Esophagus mucosa (tissue), 1 donor: ENCODE results near the gene ACKR3. TPM values are rescaled to one million over a fixed set of nuclear protein-coding genes. Genes with fewer than 3 reads are reported as not detected.

Experiments
- ATAC-seq: fragments of 200-7000 bp; cut with Tn5 transposase; one replicate; pipeline ENCODE4 v1.9.1; 2020
- total RNA-seq: library from RNA; stranded (reverse); gene quantifications from one replicate; pipeline ENCODE4 v1.2.4, GENCODE V29; 2023
- donor health status: DM: yes; HTN: yes; CAD: no.

ACKR3 gene
- total RNA-seq, 1 donor from 2014 or later: 6.3 TPM

GRCh38 chr2:236612737-236613136 lies 43.1 kb downstream of the ACKR3 start:
- ATAC-seq: no peak

GRCh38 chr2:236613612-236614011 lies 44.0 kb downstream of the ACKR3 start:
- ATAC-seq: no peak

- no peak for ATAC-seq
These were observed 44.9 kb downstream of the ACKR3 start for GRCh38 chr2:236614551-236614950.

- no peak for ATAC-seq
These were observed 46.4 kb downstream of the ACKR3 start for GRCh38 chr2:236616031-236616430.

- no peak for ATAC-seq
These were observed 47.0 kb downstream of the ACKR3 start for GRCh38 chr2:236616624-236617023.

GRCh38 chr2:236617221-236617737 lies 47.7 kb downstream of the ACKR3 start:
- ATAC-seq: no peak

GRCh38 chr2:236617796-236618195 lies 48.2 kb downstream of the ACKR3 start:
- no peak for ATAC-seq

GRCh38 chr2:236618370-236618769 lies 48.7 kb downstream of the ACKR3 start:
- no peak for ATAC-seq

GRCh38 chr2:236619910-236620612 lies 50.4 kb downstream of the ACKR3 start:
- ATAC-seq: no peak

GRCh38 chr2:236621786-236622185 lies 52.2 kb downstream of the ACKR3 start:
- ATAC-seq: no peak

- ATAC-seq: peak; percentile 36
These were observed 52.6 kb downstream of the ACKR3 start for GRCh38 chr2:236622201-236622600.

- ATAC-seq: no peak
These were observed 53.0 kb downstream of the ACKR3 start for GRCh38 chr2:236622660-236623059.

GRCh38 chr2:236623816-236624215 lies 54.2 kb downstream of the ACKR3 start:
- no peak for ATAC-seq

GRCh38 chr2:236625156-236625690 lies 55.6 kb downstream of the ACKR3 start:
- no peak for ATAC-seq

- no peak for ATAC-seq
These were observed 56.9 kb downstream of the ACKR3 start for GRCh38 chr2:236626391-236627150.

GRCh38 chr2:236627193-236627592 lies 57.6 kb downstream of the ACKR3 start:
- no peak for ATAC-seq

GRCh38 chr2:236627841-236628240 lies 58.2 kb downstream of the ACKR3 start:
- no peak for ATAC-seq

- no peak for ATAC-seq
These were observed 58.8 kb downstream of the ACKR3 start for GRCh38 chr2:236628256-236628901.

- ATAC-seq: no peak
These were observed 59.5 kb downstream of the ACKR3 start for GRCh38 chr2:236628981-236629605.

GRCh38 chr2:236629961-236630872 lies 60.6 kb downstream of the ACKR3 start:
- ATAC-seq: no peak

- ATAC-seq: no peak
These were observed 61.7 kb downstream of the ACKR3 start for GRCh38 chr2:236631281-236631855.
